Measurements from ENCODE around the gene CTNNA3.

The CTNNA3 gene

GRCh38 chr10:66772548-66773471, 923.2 kb downstream of the CTNNA3 start:
- no peak for DNase-seq (ENCODE audit: low read depth in 1 of 2, low spot score in 1 of 2)

GRCh38 chr10:66767707-66768106, 928.3 kb downstream of the CTNNA3 start:
- DNase-seq (ENCODE audit: low read depth in 1 of 2, low spot score in 1 of 2) = no peak

- no peak for DNase-seq (ENCODE audit: low read depth in 1 of 2, low spot score in 1 of 2)
Measured at GRCh38 chr10:66762218-66762729, 933.7 kb downstream of the CTNNA3 start.

- DNase-seq (ENCODE audit: low read depth in 1 of 2, low spot score in 1 of 2) = no peak
Measured at GRCh38 chr10:66760941-66761340, 935.1 kb downstream of the CTNNA3 start.

GRCh38 chr10:66755474-66755873, 940.5 kb downstream of the CTNNA3 start:
- DNase-seq (ENCODE audit: low read depth in 1 of 2, low spot score in 1 of 2) = no peak

- DNase-seq (ENCODE audit: low read depth in 1 of 2, low spot score in 1 of 2) = no peak
Measured at GRCh38 chr10:66752714-66753113, 943.3 kb downstream of the CTNNA3 start.

- DNase-seq (ENCODE audit: low read depth in 1 of 2, low spot score in 1 of 2) = no peak
Measured at GRCh38 chr10:66748217-66748616, 947.8 kb downstream of the CTNNA3 start.

- DNase-seq (ENCODE audit: low read depth in 1 of 2, low spot score in 1 of 2) = no peak
Measured at GRCh38 chr10:66747451-66747850, 948.5 kb downstream of the CTNNA3 start.

GRCh38 chr10:66746711-66747110, 949.3 kb downstream of the CTNNA3 start:
- DNase-seq (ENCODE audit: low read depth in 1 of 2, low spot score in 1 of 2) = no peak

GRCh38 chr10:66746246-66746645, 949.7 kb downstream of the CTNNA3 start:
- no peak for DNase-seq (ENCODE audit: low read depth in 1 of 2, low spot score in 1 of 2)

- DNase-seq (ENCODE audit: low read depth in 1 of 2, low spot score in 1 of 2) = no peak
Measured at GRCh38 chr10:66744915-66745314, 951.1 kb downstream of the CTNNA3 start.

- no peak for DNase-seq (ENCODE audit: low read depth in 1 of 2, low spot score in 1 of 2)
Measured at GRCh38 chr10:66737241-66737640, 958.8 kb downstream of the CTNNA3 start.

- no peak for DNase-seq (ENCODE audit: low read depth in 1 of 2, low spot score in 1 of 2)
Measured at GRCh38 chr10:66723608-66724400, 972.2 kb downstream of the CTNNA3 start.

GRCh38 chr10:66719483-66719882, 976.5 kb downstream of the CTNNA3 start:
- no peak for DNase-seq (ENCODE audit: low read depth in 1 of 2, low spot score in 1 of 2)

- no peak for DNase-seq (ENCODE audit: low read depth in 1 of 2, low spot score in 1 of 2)
Measured at GRCh38 chr10:66717231-66717981, 978.6 kb downstream of the CTNNA3 start.

- no peak for DNase-seq (ENCODE audit: low read depth in 1 of 2, low spot score in 1 of 2)
Measured at GRCh38 chr10:66714741-66715140, 981.3 kb downstream of the CTNNA3 start.

GRCh38 chr10:66713387-66713786, 982.6 kb downstream of the CTNNA3 start:
- DNase-seq (ENCODE audit: low read depth in 1 of 2, low spot score in 1 of 2) = no peak

- no peak for DNase-seq (ENCODE audit: low read depth in 1 of 2, low spot score in 1 of 2)
Measured at GRCh38 chr10:66698069-66698468, 997.9 kb downstream of the CTNNA3 start.

GRCh38 chr10:66695046-66695445, 1000.9 kb downstream of the CTNNA3 start:
- DNase-seq (ENCODE audit: low read depth in 1 of 2, low spot score in 1 of 2) = no peak

GRCh38 chr10:66684581-66684980, 1011.4 kb downstream of the CTNNA3 start:
- no peak for DNase-seq (ENCODE audit: low read depth in 1 of 2, low spot score in 1 of 2)

GRCh38 chr10:66680886-66681285, 1015.1 kb downstream of the CTNNA3 start:
- DNase-seq (ENCODE audit: low read depth in 1 of 2, low spot score in 1 of 2) = no peak
